ENCODE data around the gene PSMD7.

The PSMD7 gene

DNA sequence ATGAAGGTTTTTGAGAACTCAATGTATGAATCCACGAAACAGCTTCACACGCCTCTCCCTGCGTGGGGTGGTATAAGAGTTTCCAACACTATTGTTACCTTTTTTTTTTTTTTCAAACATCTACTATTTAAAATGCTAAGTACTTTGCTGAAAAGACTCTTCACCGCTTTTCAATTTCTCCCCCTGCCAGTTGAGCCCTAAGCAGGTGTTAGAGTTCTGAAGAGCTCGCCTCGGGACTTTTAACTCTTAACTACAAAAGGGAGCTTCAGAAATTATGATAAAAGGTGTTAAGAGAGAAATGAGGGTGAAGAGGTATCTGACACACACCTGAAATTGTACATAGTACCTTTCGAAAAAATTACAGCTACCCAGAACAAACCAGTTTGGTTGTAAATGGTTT, 20.9 kb upstream of the PSMD7 start:
- Histone ChIP-seq H3K23ac (ENCODE audit: low read length) (no peak overlapping the region), H3K79me1 (ENCODE audit: low read length) (no peaks in the 10 kb centered on the region), H2AK5ac (ENCODE audit: low read length) (no peak overlapping the region), H3K27ac (ENCODE audit: low read depth, low read length) (no peak overlapping the region), H3K9ac (ENCODE audit: low read length) (no peak overlapping the region), H3K4me2 (ENCODE audit: low read length) (no peak overlapping the region), H2BK5ac (ENCODE audit: low read length) (no peak overlapping the region), H3K18ac (ENCODE audit: low read length) (no peak overlapping the region), H3K56ac (ENCODE audit: low read length) (no peak overlapping the region), H3K4me1 (ENCODE audit: control insufficient read depth, low read depth, low read length) (no peaks in the 10 kb centered on the region), H3K4me3 (ENCODE audit: low read length) (no peak overlapping the region), H4K8ac (ENCODE audit: low read depth, low read length) (no peak overlapping the region), H2BK15ac (replicated peaks; ENCODE audit: low read depth) (no peak overlapping the region), H3K27me3 (ENCODE audit: insufficient read depth, low read length, poor library complexity) (no peaks in the 10 kb centered on the region), H3K4ac (ENCODE audit: low read depth, low read length) (no peak overlapping the region), H3K36me3 (ENCODE audit: control insufficient read depth, insufficient read depth, low read length) (no peaks in the 10 kb centered on the region), H4K5ac (ENCODE audit: low read length) (no peak overlapping the region), H3K79me2 (ENCODE audit: control insufficient read depth, insufficient read depth, low read length) (no peaks in the 10 kb centered on the region), H2BK120ac (ENCODE audit: low read depth, low read length) (no peak overlapping the region)
- DNase-seq = no peak
- WGBS (ENCODE audit: extremely low coverage, insufficient coverage, low lambda C conversion rate) = no CpG with 5 or more reads among the region's 7 CpGs

GRCh38 chr16:74277974-74278373, 18.6 kb upstream of the PSMD7 start:
- Histone ChIP-seq H3K18ac (ENCODE audit: low read length) (no peak overlapping the region), H2BK120ac (ENCODE audit: low read depth, low read length) (no peak overlapping the region), H2BK5ac (ENCODE audit: low read length) (no peak overlapping the region), H3K56ac (ENCODE audit: low read length) (no peak overlapping the region), H3K79me1 (ENCODE audit: low read length) (no peaks in the 10 kb centered on the region), H3K4me2 (ENCODE audit: low read length) (no peak overlapping the region), H3K27ac (ENCODE audit: low read depth, low read length) (no peak overlapping the region), H2BK15ac (replicated peaks; ENCODE audit: low read depth) (no peak overlapping the region), H3K23ac (ENCODE audit: low read length) (no peak overlapping the region), H4K5ac (ENCODE audit: low read length) (no peak overlapping the region), H3K4me1 (ENCODE audit: control insufficient read depth, low read depth, low read length) (no peaks in the 10 kb centered on the region), H3K4me3 (ENCODE audit: low read length) (no peak overlapping the region), H2AK5ac (ENCODE audit: low read length) (no peak overlapping the region), H3K9ac (ENCODE audit: low read length) (no peak overlapping the region), H3K79me2 (ENCODE audit: control insufficient read depth, insufficient read depth, low read length) (no peaks in the 10 kb centered on the region), H3K36me3 (ENCODE audit: control insufficient read depth, insufficient read depth, low read length) (no peaks in the 10 kb centered on the region), H3K4ac (ENCODE audit: low read depth, low read length) (no peak overlapping the region), H3K27me3 (ENCODE audit: insufficient read depth, low read length, poor library complexity) (no peaks in the 10 kb centered on the region), H4K8ac (ENCODE audit: low read depth, low read length) (no peak overlapping the region)
- WGBS (ENCODE audit: extremely low coverage, insufficient coverage, low lambda C conversion rate) = no CpG with 5 or more reads among the region's 2 CpGs
- DNase-seq = no peak

- Histone ChIP-seq H3K4me1 (ENCODE audit: control insufficient read depth, low read depth, low read length) (no peaks in the 10 kb centered on the region), H3K4me3 (ENCODE audit: low read length) (no peak overlapping the region), H3K79me1 (ENCODE audit: low read length) (no peaks in the 10 kb centered on the region), H3K36me3 (ENCODE audit: control insufficient read depth, insufficient read depth, low read length) (no peaks in the 10 kb centered on the region), H2AK5ac (ENCODE audit: low read length) (no peak overlapping the region), H3K9ac (ENCODE audit: low read length) (no peak overlapping the region), H3K18ac (ENCODE audit: low read length) (no peak overlapping the region), H2BK5ac (ENCODE audit: low read length) (no peak overlapping the region), H4K5ac (ENCODE audit: low read length) (no peak overlapping the region), H2BK120ac (ENCODE audit: low read depth, low read length) (no peak overlapping the region), H3K56ac (ENCODE audit: low read length) (no peak overlapping the region), H3K27me3 (ENCODE audit: insufficient read depth, low read length, poor library complexity) (no peaks in the 10 kb centered on the region), H3K23ac (ENCODE audit: low read length) (no peak overlapping the region), H3K4me2 (ENCODE audit: low read length) (no peak overlapping the region), H3K4ac (ENCODE audit: low read depth, low read length) (no peak overlapping the region), H3K27ac (ENCODE audit: low read depth, low read length) (no peak overlapping the region), H2BK15ac (replicated peaks; ENCODE audit: low read depth) (no peak overlapping the region), H3K79me2 (ENCODE audit: control insufficient read depth, insufficient read depth, low read length) (no peaks in the 10 kb centered on the region), H4K8ac (ENCODE audit: low read depth, low read length) (no peak overlapping the region)
- no CpG with 5 or more reads among the region's 3 CpGs for WGBS (ENCODE audit: extremely low coverage, insufficient coverage, low lambda C conversion rate)
- DNase-seq = no peak
Measured at GRCh38 chr16:74279266-74279665, 17.3 kb upstream of the PSMD7 start.

DNA sequence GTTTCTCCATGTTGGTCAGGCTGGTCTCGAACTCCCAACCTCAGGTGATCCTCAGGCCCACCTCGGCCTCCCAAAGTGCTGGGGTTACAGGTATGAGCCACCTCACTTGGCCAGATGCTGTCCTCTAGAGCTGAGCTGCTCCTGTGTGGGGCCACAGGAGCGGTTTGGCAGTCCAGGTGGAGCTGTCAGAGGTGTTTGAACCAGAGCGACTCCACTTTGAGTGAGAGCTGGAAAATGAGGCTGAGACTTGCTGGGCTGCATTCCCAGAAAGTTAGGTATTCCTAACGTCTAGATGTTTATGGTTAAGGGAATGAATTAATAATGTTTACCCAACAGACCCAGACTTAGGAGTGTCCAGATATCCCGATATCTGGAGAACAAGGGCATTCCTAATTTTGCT, 16.8 kb upstream of the PSMD7 start:
- H2BK5ac ChIP-seq (ENCODE audit: low read length) = no peak overlapping the region
- H3K27ac ChIP-seq (ENCODE audit: low read depth, low read length) = no peak overlapping the region
- H2AK5ac ChIP-seq (ENCODE audit: low read length) = no peak overlapping the region
- no peak overlapping the region for H3K9ac ChIP-seq (ENCODE audit: low read length)
- no peaks in the 10 kb centered on the region for H3K79me1 ChIP-seq (ENCODE audit: low read length)
- WGBS (ENCODE audit: extremely low coverage, insufficient coverage, low lambda C conversion rate) = no CpG with 5 or more reads among the region's 6 CpGs
- H3K79me2 ChIP-seq (ENCODE audit: control insufficient read depth, insufficient read depth, low read length) = no peaks in the 10 kb centered on the region
- H3K18ac ChIP-seq (ENCODE audit: low read length) = no peak overlapping the region
- no peak overlapping the region for H3K4me3 ChIP-seq (ENCODE audit: low read length)
- H3K4me2 ChIP-seq (ENCODE audit: low read length) = no peak overlapping the region
- H2BK15ac ChIP-seq (replicated peaks; ENCODE audit: low read depth) = no peak overlapping the region
- H3K23ac ChIP-seq (ENCODE audit: low read length) = no peak overlapping the region
- no peak overlapping the region for H4K5ac ChIP-seq (ENCODE audit: low read length)
- H2BK120ac ChIP-seq (ENCODE audit: low read depth, low read length) = no peak overlapping the region
- no peak for DNase-seq
- no peak overlapping the region for H4K8ac ChIP-seq (ENCODE audit: low read depth, low read length)
- H3K27me3 ChIP-seq (ENCODE audit: insufficient read depth, low read length, poor library complexity) = no peaks in the 10 kb centered on the region
- no peaks in the 10 kb centered on the region for H3K4me1 ChIP-seq (ENCODE audit: control insufficient read depth, low read depth, low read length)
- H3K36me3 ChIP-seq (ENCODE audit: control insufficient read depth, insufficient read depth, low read length) = no peaks in the 10 kb centered on the region
- no peak overlapping the region for H3K56ac ChIP-seq (ENCODE audit: low read length)
- H3K4ac ChIP-seq (ENCODE audit: low read depth, low read length) = no peak overlapping the region

GRCh38 chr16:74280448-74280847, 16.2 kb upstream of the PSMD7 start:
- Histone ChIP-seq H2BK5ac (ENCODE audit: low read length) (no peak overlapping the region), H2AK5ac (ENCODE audit: low read length) (no peak overlapping the region), H2BK120ac (ENCODE audit: low read depth, low read length) (no peak overlapping the region), H3K9ac (ENCODE audit: low read length) (no peak overlapping the region), H3K27ac (ENCODE audit: low read depth, low read length) (no peak overlapping the region), H3K4me2 (ENCODE audit: low read length) (no peak overlapping the region), H3K4me1 (ENCODE audit: control insufficient read depth, low read depth, low read length) (no peaks in the 10 kb centered on the region), H3K4ac (ENCODE audit: low read depth, low read length) (no peak overlapping the region), H3K18ac (ENCODE audit: low read length) (no peak overlapping the region), H3K56ac (ENCODE audit: low read length) (no peak overlapping the region), H4K5ac (ENCODE audit: low read length) (no peak overlapping the region), H3K4me3 (ENCODE audit: low read length) (no peak overlapping the region), H2BK15ac (replicated peaks; ENCODE audit: low read depth) (no peak overlapping the region), H3K79me2 (ENCODE audit: control insufficient read depth, insufficient read depth, low read length) (no peaks in the 10 kb centered on the region), H3K79me1 (ENCODE audit: low read length) (no peaks in the 10 kb centered on the region), H3K27me3 (ENCODE audit: insufficient read depth, low read length, poor library complexity) (no peaks in the 10 kb centered on the region), H3K36me3 (ENCODE audit: control insufficient read depth, insufficient read depth, low read length) (no peaks in the 10 kb centered on the region), H3K23ac (ENCODE audit: low read length) (no peak overlapping the region), H4K8ac (ENCODE audit: low read depth, low read length) (no peak overlapping the region)
- no CpG with 5 or more reads among the region's 5 CpGs for WGBS (ENCODE audit: extremely low coverage, insufficient coverage, low lambda C conversion rate)
- no peak for DNase-seq

DNA sequence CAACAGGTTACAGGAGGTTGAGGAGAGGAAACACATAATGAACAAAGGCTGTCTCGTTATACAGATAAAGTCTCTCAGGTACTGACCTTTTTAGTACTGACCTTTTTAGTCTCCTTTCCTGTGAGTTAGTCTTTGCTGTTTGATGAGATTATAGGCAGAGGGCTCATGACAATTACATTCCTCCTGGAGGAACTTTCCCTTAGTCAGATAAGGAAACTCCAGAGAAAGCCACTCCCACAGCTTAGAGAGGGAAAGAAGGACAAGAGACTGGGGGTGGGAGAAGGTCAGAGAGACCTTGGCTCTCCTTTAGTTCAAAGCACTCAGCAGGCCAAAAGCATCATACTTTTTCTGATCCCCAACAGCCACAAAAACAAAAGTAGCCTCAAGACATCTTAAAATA, 15.3 kb upstream of the PSMD7 start:
- Histone ChIP-seq H4K5ac (ENCODE audit: low read length) (no peak overlapping the region), H2BK5ac (ENCODE audit: low read length) (no peak overlapping the region)

More for the DNA sequence above, 15.3 kb upstream of the PSMD7 start:
- Histone ChIP-seq H3K4me3 (ENCODE audit: low read length) (no peak overlapping the region), H2BK120ac (ENCODE audit: low read depth, low read length) (no peak overlapping the region), H3K23ac (ENCODE audit: low read length) (no peak overlapping the region), H3K79me2 (ENCODE audit: control insufficient read depth, insufficient read depth, low read length) (no peaks in the 10 kb centered on the region), H3K4ac (ENCODE audit: low read depth, low read length) (no peak overlapping the region), H4K8ac (ENCODE audit: low read depth, low read length) (no peak overlapping the region), H3K36me3 (ENCODE audit: control insufficient read depth, insufficient read depth, low read length) (no peaks in the 10 kb centered on the region), H3K4me2 (ENCODE audit: low read length) (no peak overlapping the region), H3K27me3 (ENCODE audit: insufficient read depth, low read length, poor library complexity) (no peaks in the 10 kb centered on the region), H2BK15ac (replicated peaks; ENCODE audit: low read depth) (no peak overlapping the region), H3K18ac (ENCODE audit: low read length) (no peak overlapping the region), H3K56ac (ENCODE audit: low read length) (no peak overlapping the region), H3K79me1 (ENCODE audit: low read length) (no peaks in the 10 kb centered on the region), H3K4me1 (ENCODE audit: control insufficient read depth, low read depth, low read length) (no peaks in the 10 kb centered on the region), H3K9ac (ENCODE audit: low read length) (no peak overlapping the region), H3K27ac (ENCODE audit: low read depth, low read length) (no peak overlapping the region), H2AK5ac (ENCODE audit: low read length) (no peak overlapping the region)
- peak; percentile 90 for DNase-seq
- no CpG with 5 or more reads among the region's 1 CpG for WGBS (ENCODE audit: extremely low coverage, insufficient coverage, low lambda C conversion rate)
